ENCODE results near the gene TM4SF1. TPM values are rescaled to one million over a fixed set of nuclear protein-coding genes. Genes with fewer than 3 reads are reported as not detected.

The TM4SF1 gene
- total and polyA plus RNA-seq, 9 of the 15 experiments (the other 6 are each of a cell fraction or from before 2014, with no cell fraction given), result 0.06 to 0.44 (median 0.08) TPM; not detected in 4

- in situ Hi-C loops (cut with MboI), result no loop called here
- no peaks in the 10 kb centered on the region for H3K4me1 ChIP-seq (replicated peaks in 1 of 2; ENCODE audit: control insufficient read depth in 2 of 2, insufficient read depth in 2 of 2, low read length in 2 of 2)
- CTCF ChIA-PET (ENCODE audit: low intra/inter-chr PET ratio), result no interaction called here
Observed at GRCh38 chr3:149371723-149372114, 5.7 kb downstream of the TM4SF1 start.

GRCh38 chr3:149371001-149371722 lies 6.3 kb downstream of the TM4SF1 start:
- ChIA-PET CTCF (ENCODE audit: low intra/inter-chr PET ratio) (no interaction called here), POLR2A (no interaction called here)
- intact Hi-C loops (cut with micrococcal nuclease) (no loop called here), in situ Hi-C loops (cut with MboI) (no loop called here)
- WGBS (ENCODE audit: insufficient coverage, low coverage, missing lambda C conversion rate), result under 1% methylated on average over 7 of the region's 7 CpGs
- peak; percentile 42; the same call in 1 of the 3 replicates for ATAC-seq
- Histone ChIP-seq H2AFZ (ENCODE audit: low read depth, low read length) (0 out of 2 replicates have a peak overlapping the region, but pooled peaks have one; percentile 9), H3K4me3 (no peak overlapping the region), H3K4me1 (replicated peaks in 1 of 2; ENCODE audit: control insufficient read depth in 2 of 2, insufficient read depth in 2 of 2, low read length in 2 of 2) (no peaks in the 10 kb centered on the region), H4K20me1 (replicated peaks; ENCODE audit: control insufficient read depth, insufficient read depth, low read length) (peaks cover 2% of the 10 kb centered on the region; the same call in 1 of the 2 replicates), H3K9me3 (replicated peaks; ENCODE audit: control insufficient read depth, insufficient read depth, low read depth, low read length) (no peaks in the 10 kb centered on the region), H3K79me2 (ENCODE audit: control insufficient read depth, insufficient read depth, low read length) (no peaks in the 10 kb centered on the region), H3K27ac (ENCODE audit: extremely low read depth, low read depth, low read length) (no peak overlapping the region), H3K9ac (ENCODE audit: insufficient read depth in 1 of 2, low read depth in 2 of 2, low read length in 2 of 2) (no peak overlapping the region), H3K4me2 (ENCODE audit: insufficient read depth, low read length) (no peak overlapping the region), H3K27me3 (ENCODE audit: control insufficient read depth in 2 of 2, insufficient read depth in 2 of 2, low read length in 2 of 2) (no peaks in the 10 kb centered on the region; a peak in 1 of 5 replicates), H3K9me1 (ENCODE audit: control insufficient read depth, insufficient read depth, low read length) (no peaks in the 10 kb centered on the region), H3K36me3 (ENCODE audit: control insufficient read depth, insufficient read depth, low read length) (no peaks in the 10 kb centered on the region)
- no TSS peak for BruUV-seq (replicated peaks)
- DNase-seq (ENCODE audit: extremely low read depth in 1 of 4, low spot score in 3 of 4), result no peak
- no peak for FAIRE-seq
- no peak for TF ChIP-seq ZFP36 (IDR thresholded peaks at IDR 0.05; ENCODE audit: low read depth, low read length, partially characterized antibody)

More at GRCh38 chr3:149371723-149372114, 5.7 kb downstream of the TM4SF1 start:
- H3K36me3 ChIP-seq (ENCODE audit: control insufficient read depth, insufficient read depth, low read length), result no peaks in the 10 kb centered on the region
- TF ChIP-seq ZC3H8 (IDR thresholded peaks at IDR 0.05), result no peak
- H3K9ac ChIP-seq (ENCODE audit: insufficient read depth in 1 of 2, low read depth in 2 of 2, low read length in 2 of 2), result no peak overlapping the region
- H3K79me2 ChIP-seq (ENCODE audit: control insufficient read depth, insufficient read depth, low read length), result no peaks in the 10 kb centered on the region
- no peak overlapping the region for H3K4me3 ChIP-seq
- ATAC-seq (no peak), FAIRE-seq (no peak), DNase-seq (ENCODE audit: extremely low read depth in 1 of 4, low spot score in 3 of 4) (no peak)
- POLR2A ChIA-PET, result no interaction called here
- no peak overlapping the region for H3K27ac ChIP-seq (ENCODE audit: extremely low read depth, low read depth, low read length)
- BruUV-seq (replicated peaks), result no TSS peak
- no peaks in the 10 kb centered on the region for H3K9me1 ChIP-seq (ENCODE audit: control insufficient read depth, insufficient read depth, low read length)
- H3K4me2 ChIP-seq (ENCODE audit: insufficient read depth, low read length), result no peak overlapping the region
- H2AFZ ChIP-seq (ENCODE audit: low read depth, low read length), result no peak overlapping the region
- intact Hi-C loops (cut with micrococcal nuclease), result no loop called here
- no peaks in the 10 kb centered on the region for H3K9me3 ChIP-seq (replicated peaks; ENCODE audit: control insufficient read depth, insufficient read depth, low read depth, low read length)
- peaks cover 2% of the 10 kb centered on the region; the same call in 1 of the 2 replicates for H4K20me1 ChIP-seq (replicated peaks; ENCODE audit: control insufficient read depth, insufficient read depth, low read length)
- WGBS (ENCODE audit: insufficient coverage, low coverage, missing lambda C conversion rate), result 0% methylated on average over 2 of the region's 2 CpGs
- H3K27me3 ChIP-seq (ENCODE audit: control insufficient read depth in 2 of 2, insufficient read depth in 2 of 2, low read length in 2 of 2), result no peaks in the 10 kb centered on the region; a peak in 1 of 5 replicates
